HepG2 (cell line): ENCODE measurements around the gene GPR107.

Experiments
- CTCF ChIP-seq: sonication (generic); formaldehyde crosslinking; IDR thresholded peaks from 2 replicates; pipeline ENCODE4 v1.5.0; 2020; ENCODE audit warnings: mild to moderate bottlenecking, missing genetic modification reagents, moderate library complexity
- NFIC ChIP-seq: IDR thresholded peaks from 2 replicates; pipeline ENCODE4 v1.6.1; 2012; ENCODE audit warnings: mild to moderate bottlenecking, low read length, inconsistent platforms
- PCBP2 ChIP-seq: fragments of 200-400 bp; formaldehyde crosslinking; optimal IDR thresholded peaks from 2 replicates; pipeline ENCODE3; 2018; ENCODE audit warnings: low read length, low read depth; ENCODE audit not compliant: poor library complexity, severe bottlenecking
- PHF8 ChIP-seq: sonication (generic); formaldehyde crosslinking; IDR thresholded peaks from 2 replicates; pipeline ENCODE4 v1.5.0; 2020; ENCODE audit warnings: missing genetic modification reagents
- STAG1 ChIP-seq: sonication (generic); formaldehyde crosslinking; IDR thresholded peaks from 2 replicates; pipeline ENCODE4 v1.4.0; 2020; ENCODE audit warnings: missing genetic modification reagents
- ZFYVE20 ChIP-seq: sonication (generic); formaldehyde crosslinking; IDR thresholded peaks from 2 replicates; pipeline ENCODE4 v1.8.0; 2023; ENCODE audit warnings: low read depth, mild to moderate bottlenecking, moderate library complexity, missing genetic modification reagents, borderline replicate concordance

DNA sequence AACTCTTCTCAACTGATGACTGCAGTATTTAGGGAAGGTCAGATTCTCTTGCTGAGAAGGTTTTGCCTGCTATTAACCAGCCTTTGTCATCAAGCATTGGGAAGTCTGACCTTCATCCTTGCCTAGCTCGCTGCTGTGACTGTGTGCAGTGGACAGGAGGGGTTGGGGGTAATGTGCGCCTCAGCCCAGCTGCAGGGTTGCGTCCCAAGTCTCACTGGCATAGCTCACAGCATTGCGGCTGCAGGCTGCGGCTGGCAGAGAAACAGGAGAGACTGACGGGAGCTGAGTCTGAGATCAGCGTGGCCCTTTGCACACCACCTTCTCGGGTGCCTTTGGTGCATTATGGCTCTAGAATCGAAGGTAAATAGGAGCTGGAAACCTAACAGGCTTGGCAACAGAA, 62.6 kb downstream of the GPR107 start:
- TF ChIP-seq PCBP2, result no peak
- TF ChIP-seq NFIC, result no peak
- no peak for TF ChIP-seq STAG1 (CRISPR knock-in tag)
- TF ChIP-seq ZFYVE20, result no peak
- TF ChIP-seq PHF8, result no peak
- TF ChIP-seq CTCF, result no peak
